ENCODE measurements around the gene COL4A1. TPM values are rescaled to one million over a fixed set of nuclear protein-coding genes. Genes with fewer than 3 reads are reported as not detected.

COL4A1 gene
- polyA plus RNA-seq, 1 of the 3 experiments (the other 2 are of a cell fraction) = 30.3 TPM

DNA sequence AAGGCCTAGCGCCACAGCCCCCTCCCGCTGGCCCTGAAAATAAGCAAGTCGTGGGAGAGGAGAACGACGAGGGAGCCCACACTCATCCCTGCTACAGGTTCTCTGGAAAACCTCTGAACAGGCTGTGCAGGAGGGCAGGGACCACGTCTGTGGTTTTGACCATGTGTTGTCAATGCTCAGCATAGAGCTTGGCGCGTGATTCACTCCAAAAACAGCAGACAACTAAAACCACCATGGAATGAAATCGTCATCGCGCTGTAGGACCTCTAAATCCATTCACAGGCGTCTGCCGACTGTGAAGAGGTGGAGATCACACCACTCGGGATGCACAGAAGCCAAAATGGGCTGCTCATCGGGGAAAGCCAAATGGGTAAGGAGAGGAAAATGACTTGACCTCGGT, 121.3 kb downstream of the COL4A1 start:
- H3K4me3 ChIP-seq (ENCODE audit: low read depth in 2 of 2, low read length in 1 of 2) = no peak overlapping the region
- POLR2A ChIA-PET = no interaction called here
- H3K79me2 ChIP-seq (ENCODE audit: insufficient read depth) = no peaks in the 10 kb centered on the region
- H3K27me3 ChIP-seq (ENCODE audit: insufficient read depth) = no peaks in the 10 kb centered on the region
- no peak overlapping the region for H2AFZ ChIP-seq (ENCODE audit: low read depth)
- peaks cover 20 to 27% of the 10 kb centered on the region in 2 experiments for H3K36me3 ChIP-seq (replicated peaks in 1 of 2; ENCODE audit: control insufficient read depth in 1 of 2, insufficient read depth in 2 of 2, low read length in 1 of 2)
- DNase-seq = no peak
- CTCF ChIA-PET = no interaction called here
- H3K4me1 ChIP-seq (ENCODE audit: control insufficient read depth in 1 of 2, insufficient read depth in 2 of 2, low read depth in 1 of 2, low read length in 1 of 2) = peaks cover 10 to 16% of the 10 kb centered on the region in 2 experiments; a peak in 3 of 4 replicates
- H3K4me2 ChIP-seq = no peak overlapping the region
- peaks cover 15% of the 10 kb centered on the region for H3F3A ChIP-seq (replicated peaks; ENCODE audit: insufficient read depth)
- H3K9me2 ChIP-seq = no peaks in the 10 kb centered on the region
- no peaks in the 10 kb centered on the region for H3K9me3 ChIP-seq
- H4K20me1 ChIP-seq (ENCODE audit: insufficient read depth) = peaks cover 6% of the 10 kb centered on the region; the same call in 1 of the 2 replicates
- TF ChIP-seq YY1 (IDR thresholded peaks at IDR 0.05; ENCODE audit: low read depth) = no peak
- TF ChIP-seq, protein P1, sequence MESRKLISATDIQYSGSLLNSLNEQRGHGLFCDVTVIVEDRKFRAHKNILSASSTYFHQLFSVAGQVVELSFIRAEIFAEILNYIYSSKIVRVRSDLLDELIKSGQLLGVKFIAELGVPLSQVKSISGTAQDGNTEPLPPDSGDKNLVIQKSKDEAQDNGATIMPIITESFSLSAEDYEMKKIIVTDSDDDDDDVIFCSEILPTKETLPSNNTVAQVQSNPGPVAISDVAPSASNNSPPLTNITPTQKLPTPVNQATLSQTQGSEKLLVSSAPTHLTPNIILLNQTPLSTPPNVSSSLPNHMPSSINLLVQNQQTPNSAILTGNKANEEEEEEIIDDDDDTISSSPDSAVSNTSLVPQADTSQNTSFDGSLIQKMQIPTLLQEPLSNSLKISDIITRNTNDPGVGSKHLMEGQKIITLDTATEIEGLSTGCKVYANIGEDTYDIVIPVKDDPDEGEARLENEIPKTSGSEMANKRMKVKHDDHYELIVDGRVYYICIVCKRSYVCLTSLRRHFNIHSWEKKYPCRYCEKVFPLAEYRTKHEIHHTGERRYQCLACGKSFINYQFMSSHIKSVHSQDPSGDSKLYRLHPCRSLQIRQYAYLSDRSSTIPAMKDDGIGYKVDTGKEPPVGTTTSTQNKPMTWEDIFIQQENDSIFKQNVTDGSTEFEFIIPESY (IDR thresholded peaks at IDR 0.05; ENCODE audit: borderline replicate concordance, low read depth) = no peak
- TF ChIP-seq ELF1 (IDR thresholded peaks at IDR 0.05) = no peak
- TF ChIP-seq JUND (IDR thresholded peaks at IDR 0.05) = no peak
- TF ChIP-seq RFX5 (IDR thresholded peaks at IDR 0.05; ENCODE audit: low read length) = no peak
- TF ChIP-seq MEF2A (IDR thresholded peaks at IDR 0.05; ENCODE audit: borderline replicate concordance, low read depth) = no peak
- TF ChIP-seq, protein P2, sequence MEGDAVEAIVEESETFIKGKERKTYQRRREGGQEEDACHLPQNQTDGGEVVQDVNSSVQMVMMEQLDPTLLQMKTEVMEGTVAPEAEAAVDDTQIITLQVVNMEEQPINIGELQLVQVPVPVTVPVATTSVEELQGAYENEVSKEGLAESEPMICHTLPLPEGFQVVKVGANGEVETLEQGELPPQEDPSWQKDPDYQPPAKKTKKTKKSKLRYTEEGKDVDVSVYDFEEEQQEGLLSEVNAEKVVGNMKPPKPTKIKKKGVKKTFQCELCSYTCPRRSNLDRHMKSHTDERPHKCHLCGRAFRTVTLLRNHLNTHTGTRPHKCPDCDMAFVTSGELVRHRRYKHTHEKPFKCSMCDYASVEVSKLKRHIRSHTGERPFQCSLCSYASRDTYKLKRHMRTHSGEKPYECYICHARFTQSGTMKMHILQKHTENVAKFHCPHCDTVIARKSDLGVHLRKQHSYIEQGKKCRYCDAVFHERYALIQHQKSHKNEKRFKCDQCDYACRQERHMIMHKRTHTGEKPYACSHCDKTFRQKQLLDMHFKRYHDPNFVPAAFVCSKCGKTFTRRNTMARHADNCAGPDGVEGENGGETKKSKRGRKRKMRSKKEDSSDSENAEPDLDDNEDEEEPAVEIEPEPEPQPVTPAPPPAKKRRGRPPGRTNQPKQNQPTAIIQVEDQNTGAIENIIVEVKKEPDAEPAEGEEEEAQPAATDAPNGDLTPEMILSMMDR (IDR thresholded peaks at IDR 0.05) = no peak
- no peak for TF ChIP-seq RXRA (IDR thresholded peaks at IDR 0.05; ENCODE audit: borderline replicate concordance, low read depth)
- TF ChIP-seq EP300 (IDR thresholded peaks at IDR 0.05; ENCODE audit: borderline replicate concordance in 1 of 2, low read depth in 1 of 2, low read length in 1 of 2) = no peak
- TF ChIP-seq GATA2 (CRISPR knock-in tag; IDR thresholded peaks at IDR 0.05) = no peak
- TF ChIP-seq RCOR1 (IDR thresholded peaks at IDR 0.05; ENCODE audit: low read length) = no peak
- no peak for TF ChIP-seq FOXM1 (IDR thresholded peaks at IDR 0.05; ENCODE audit: low read depth)
- TF ChIP-seq, protein P3, sequence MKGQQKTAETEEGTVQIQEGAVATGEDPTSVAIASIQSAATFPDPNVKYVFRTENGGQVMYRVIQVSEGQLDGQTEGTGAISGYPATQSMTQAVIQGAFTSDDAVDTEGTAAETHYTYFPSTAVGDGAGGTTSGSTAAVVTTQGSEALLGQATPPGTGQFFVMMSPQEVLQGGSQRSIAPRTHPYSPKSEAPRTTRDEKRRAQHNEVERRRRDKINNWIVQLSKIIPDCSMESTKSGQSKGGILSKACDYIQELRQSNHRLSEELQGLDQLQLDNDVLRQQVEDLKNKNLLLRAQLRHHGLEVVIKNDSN (IDR thresholded peaks at IDR 0.05; ENCODE audit: borderline replicate concordance, low read depth) = no peak
- TF ChIP-seq NFIC (IDR thresholded peaks at IDR 0.05; ENCODE audit: borderline replicate concordance) = no peak
- no peak for TF ChIP-seq FOXJ3 (CRISPR knock-in tag; IDR thresholded peaks at IDR 0.05)
- H3K9ac ChIP-seq = no peak overlapping the region
- no peak overlapping the region for H3K27ac ChIP-seq (ENCODE audit: low read depth in 2 of 2, low read length in 1 of 2)
- 95% methylated on average over 15 of the region's 16 CpGs for WGBS (ENCODE audit: low lambda C conversion rate)
